ENCODE data around the gene OGFR.

DNA sequence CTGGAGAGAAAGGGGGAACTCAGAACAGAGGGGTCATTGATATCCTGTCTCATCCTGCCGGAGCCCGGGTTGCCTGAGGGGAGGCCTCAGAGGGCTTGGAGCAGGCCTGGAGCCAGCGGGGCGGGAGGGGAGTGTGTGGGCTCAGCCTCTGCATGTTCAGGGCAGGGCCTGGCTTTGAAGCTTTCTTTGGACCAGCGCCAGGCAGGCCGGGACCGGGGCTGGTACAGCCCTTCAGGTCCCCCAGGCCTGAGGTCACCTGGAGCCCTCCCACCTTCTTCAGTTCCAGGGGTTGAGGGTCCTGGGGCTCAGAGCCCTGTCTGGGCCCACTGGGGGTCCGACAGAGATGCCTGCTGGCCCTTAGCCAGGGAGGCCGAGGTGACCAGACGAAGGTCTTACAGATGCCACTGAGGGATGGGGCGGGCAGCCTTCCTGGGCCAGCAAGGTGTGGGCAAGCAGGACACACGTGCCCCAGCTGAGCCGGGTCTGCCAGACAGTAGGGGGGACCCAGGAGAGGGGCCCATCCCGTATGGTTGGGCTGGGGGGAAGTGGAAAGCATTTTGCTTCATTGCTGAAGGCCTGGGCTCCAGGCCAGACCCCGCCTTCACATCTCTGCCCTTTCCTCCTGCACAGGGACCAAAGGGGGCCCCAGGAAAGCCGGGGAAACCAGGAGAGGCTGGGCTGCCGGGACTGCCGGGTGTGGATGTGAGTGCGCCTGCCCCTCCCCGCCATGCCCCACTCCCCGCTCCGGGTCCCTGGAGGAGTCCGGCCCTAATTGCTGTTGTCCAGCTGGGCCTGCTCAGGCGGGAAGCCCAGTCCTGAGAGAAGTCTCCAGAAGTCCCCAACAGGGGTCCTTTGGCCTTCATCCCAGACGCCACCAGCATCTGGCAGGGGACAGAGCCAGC lies 14.2 kb downstream of the OGFR start:
- TF ChIP-seq, protein P1, sequence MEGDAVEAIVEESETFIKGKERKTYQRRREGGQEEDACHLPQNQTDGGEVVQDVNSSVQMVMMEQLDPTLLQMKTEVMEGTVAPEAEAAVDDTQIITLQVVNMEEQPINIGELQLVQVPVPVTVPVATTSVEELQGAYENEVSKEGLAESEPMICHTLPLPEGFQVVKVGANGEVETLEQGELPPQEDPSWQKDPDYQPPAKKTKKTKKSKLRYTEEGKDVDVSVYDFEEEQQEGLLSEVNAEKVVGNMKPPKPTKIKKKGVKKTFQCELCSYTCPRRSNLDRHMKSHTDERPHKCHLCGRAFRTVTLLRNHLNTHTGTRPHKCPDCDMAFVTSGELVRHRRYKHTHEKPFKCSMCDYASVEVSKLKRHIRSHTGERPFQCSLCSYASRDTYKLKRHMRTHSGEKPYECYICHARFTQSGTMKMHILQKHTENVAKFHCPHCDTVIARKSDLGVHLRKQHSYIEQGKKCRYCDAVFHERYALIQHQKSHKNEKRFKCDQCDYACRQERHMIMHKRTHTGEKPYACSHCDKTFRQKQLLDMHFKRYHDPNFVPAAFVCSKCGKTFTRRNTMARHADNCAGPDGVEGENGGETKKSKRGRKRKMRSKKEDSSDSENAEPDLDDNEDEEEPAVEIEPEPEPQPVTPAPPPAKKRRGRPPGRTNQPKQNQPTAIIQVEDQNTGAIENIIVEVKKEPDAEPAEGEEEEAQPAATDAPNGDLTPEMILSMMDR (IDR thresholded peaks at IDR 0.05; ENCODE audit: insufficient read depth, low read length, poor library complexity, severe bottlenecking): no peak
- TF ChIP-seq EZH2phosphoT487 (conservative IDR thresholded peaks at IDR 0.05; ENCODE audit: low read length): no peak

Measured in SU-DHL-6 (cell line).